ENCODE data around the gene KMT5B. TPM values are rescaled to one million over a fixed set of nuclear protein-coding genes. Genes with fewer than 3 reads are reported as not detected.
A peak's percentile ranks its signal among the peaks of the same experiment; 100 is the strongest.

Gene KMT5B
- total RNA-seq, 1 donor from 2014 or later: 52.2 TPM

GRCh38 chr11:68146010-68146540, 67.0 kb downstream of the KMT5B start:
- peak; percentile 96 for DNase-seq (ENCODE audit: low spot score)

DNA sequence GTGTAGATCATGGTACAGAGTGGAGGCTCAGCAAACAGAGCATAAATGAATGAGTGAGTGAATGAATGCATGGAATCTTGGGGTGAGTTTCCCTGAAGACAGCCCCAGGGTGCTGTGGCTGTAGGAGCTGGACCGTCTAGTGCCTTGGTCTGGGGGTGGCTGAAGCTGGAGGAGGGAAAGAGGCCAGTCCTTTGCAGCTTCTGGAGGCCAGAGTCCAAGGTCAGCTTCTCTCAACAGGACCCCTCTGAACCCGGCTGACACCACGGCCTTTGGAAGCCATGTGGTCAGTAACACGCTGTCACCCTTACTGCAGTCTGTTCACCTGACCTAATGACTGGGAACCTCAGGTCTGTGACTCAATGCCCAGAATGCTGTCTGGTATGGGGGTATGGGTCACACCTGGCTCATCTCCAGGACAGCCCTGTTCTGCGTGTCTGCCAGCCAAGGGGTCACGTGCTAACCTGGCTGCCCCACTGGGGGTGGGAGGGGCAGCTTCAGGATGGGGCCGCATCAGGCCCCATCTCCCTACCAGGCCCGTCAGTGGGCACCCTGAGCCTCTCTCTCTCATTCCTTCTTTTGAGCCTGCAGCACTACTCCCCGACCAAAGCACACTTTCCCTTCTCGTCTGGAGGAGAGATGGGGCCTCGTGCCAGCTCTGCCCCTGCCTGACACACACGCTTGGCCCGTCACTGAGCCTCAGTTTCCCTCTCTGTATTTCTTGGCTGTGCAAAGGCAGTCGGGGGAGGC, 67.8 kb downstream of the KMT5B start:
- no peak for DNase-seq (ENCODE audit: low spot score)

- DNase-seq (ENCODE audit: low spot score): no peak
These were observed 69.8 kb downstream of the KMT5B start for GRCh38 chr11:68143310-68143689.

- no peak for DNase-seq (ENCODE audit: low spot score)
These were observed 70.4 kb downstream of the KMT5B start for GRCh38 chr11:68142441-68143309.

DNA sequence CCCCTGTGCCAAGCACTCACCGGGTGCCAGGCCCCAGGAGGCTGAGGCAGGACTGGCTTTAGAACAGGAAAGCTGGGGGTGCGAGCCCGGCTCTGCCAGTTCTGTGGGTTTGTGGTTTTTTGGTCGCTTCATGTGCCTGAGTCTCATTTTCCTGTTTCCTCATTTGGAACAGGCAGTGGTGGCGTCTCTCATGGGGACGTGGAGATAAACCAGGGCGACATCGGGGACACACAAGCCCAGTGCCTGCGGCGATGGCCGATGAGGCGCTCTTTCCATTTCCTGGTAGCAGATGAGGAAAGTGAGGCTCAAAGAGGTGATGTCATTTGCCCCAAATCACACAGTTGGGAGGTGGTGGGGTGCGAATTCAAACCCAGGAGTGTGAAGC, 71.1 kb downstream of the KMT5B start:
- no peak for DNase-seq (ENCODE audit: low spot score)

DNA sequence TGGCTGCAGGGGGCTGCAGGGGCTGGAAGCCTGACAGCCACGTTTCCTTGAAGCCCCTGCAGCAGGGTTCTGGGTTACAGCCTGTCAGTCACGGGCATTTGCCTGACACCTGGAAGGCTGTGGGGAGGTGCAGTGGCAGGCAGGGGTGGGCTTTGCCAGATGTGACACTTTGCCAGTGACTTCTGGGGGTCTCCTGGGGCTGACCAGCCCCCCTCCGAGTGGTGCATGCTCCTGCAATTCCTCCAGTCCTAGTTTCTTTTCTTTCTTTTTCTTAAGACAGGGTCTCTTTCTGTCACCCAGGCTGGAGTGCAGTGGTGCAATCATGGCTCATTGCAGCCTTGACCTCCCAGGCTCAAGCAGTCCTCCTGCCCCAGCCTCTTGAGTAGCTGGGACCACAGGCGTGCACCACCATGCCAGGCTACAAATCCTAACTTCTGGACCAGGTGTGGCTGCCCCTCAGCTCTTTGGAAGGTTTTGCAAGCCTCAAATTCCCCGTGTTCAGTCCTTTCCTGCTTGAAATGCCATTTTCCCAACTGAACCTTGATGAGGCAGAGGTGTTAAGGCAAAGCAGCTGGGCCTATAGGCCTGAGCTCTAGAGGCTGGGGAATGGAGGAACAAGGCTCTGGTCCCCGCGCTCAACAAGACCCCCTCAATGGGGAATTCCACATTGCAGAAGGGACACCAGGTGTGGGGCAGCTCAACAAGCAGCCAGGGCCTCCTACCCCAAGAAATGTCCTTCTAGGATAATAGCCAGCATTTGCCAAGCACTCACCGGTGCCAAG, 71.7 kb downstream of the KMT5B start:
- DNase-seq (ENCODE audit: low spot score): no peak

GRCh38 chr11:68140496-68141245, 72.4 kb downstream of the KMT5B start:
- DNase-seq (ENCODE audit: low spot score): no peak

GRCh38 chr11:68138237-68138636, 74.9 kb downstream of the KMT5B start:
- no peak for DNase-seq (ENCODE audit: low spot score)

DNA sequence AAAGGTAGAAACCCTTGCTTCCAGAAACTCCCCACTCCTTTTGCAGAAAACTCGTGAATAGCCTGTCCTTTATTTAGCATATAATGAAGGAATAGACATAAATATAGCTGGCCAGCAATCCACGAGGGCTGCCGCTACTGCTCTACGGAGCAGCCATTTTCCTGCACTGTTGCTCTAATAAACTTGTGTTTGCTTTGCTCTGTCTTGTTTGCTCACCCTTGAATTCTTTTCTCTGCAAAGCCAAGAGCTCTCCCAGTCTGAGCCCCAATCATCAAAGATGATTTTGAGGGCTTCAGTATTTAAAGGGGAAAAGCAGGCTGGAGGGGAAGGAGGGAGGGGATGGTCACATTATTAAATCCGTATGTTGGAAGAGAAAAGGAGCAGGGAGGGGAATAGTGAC, 75.3 kb downstream of the KMT5B start:
- DNase-seq (ENCODE audit: low spot score): no peak

- DNase-seq (ENCODE audit: low spot score): no peak
These were observed 76.2 kb downstream of the KMT5B start for GRCh38 chr11:68136866-68137265.

GRCh38 chr11:68135161-68135560, 77.9 kb downstream of the KMT5B start:
- no peak for DNase-seq (ENCODE audit: low spot score)

GRCh38 chr11:68133761-68134160, 79.3 kb downstream of the KMT5B start:
- no peak for DNase-seq (ENCODE audit: low spot score)

- DNase-seq (ENCODE audit: low spot score): no peak
These were observed 83.0 kb downstream of the KMT5B start for GRCh38 chr11:68130121-68130520.

- DNase-seq (ENCODE audit: low spot score): peak; percentile 85
These were observed 84.3 kb downstream of the KMT5B start for GRCh38 chr11:68128682-68129327.

DNA sequence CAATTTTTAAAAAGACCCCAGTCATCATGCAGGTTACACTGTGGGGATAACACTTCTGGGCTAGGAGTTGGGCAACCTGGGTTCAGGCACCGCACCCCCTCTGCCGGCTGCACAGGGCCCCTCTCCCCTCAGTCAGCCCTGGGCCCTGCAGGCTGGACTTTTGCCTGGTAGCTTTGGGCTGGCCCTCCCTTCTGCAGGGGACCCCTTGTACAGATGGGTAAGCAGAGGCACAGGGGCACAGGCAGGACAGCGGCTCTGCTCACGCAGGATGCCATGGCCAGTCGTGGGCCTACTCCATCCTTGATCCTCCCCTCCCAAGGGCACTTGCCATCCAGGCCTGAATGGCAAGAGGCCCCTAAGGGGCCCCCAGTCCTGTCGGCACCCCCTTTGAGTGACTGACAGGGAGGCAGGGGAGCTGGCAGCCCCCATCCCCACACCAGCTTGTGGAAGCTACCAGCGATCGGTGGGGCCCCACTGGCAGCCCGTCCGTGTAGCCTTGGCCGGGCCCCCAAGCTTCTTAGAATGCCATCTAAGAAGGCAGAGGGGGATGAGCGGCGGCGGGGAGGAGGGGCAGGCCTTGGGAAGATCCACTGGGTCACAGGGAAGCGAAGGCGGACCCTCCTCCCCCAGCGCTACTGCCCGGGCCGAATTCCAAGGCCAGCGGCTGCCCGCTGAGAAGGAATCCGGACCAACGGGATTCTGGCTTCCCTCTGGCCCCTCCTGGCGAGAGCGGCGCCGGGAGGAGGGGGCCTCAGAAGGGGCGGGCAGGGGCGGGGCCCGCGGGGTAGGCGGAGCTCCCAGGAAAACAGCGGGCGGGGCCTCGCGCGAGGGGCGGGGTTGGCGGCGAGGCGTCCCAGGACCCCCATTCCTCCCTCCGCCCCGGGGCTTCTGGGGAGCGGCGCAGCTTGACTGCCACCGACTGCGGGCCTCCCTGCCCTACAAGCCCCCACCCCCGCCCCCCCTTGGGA, 85.1 kb downstream of the KMT5B start:
- peak; percentile 78 for DNase-seq (ENCODE audit: low spot score)

DNA sequence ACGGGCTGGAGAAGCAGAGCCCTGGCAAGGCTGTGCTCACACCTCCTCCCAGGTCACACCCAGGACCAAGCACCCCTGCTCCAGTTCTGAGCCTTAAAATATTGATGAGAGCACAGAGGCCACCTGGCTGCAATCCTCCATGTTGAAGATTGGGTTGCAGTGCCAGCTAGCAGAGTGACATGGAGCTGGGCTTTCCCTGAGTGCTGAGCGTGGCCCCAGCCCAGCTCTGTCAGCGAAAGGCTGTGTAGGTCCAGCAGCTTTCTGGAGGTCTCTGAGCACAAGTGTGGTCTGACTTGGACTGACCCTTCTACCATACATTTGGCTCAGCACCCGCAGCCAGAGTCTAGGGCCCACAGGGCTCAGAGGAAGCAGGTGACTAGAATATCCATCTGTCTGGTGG, 87.9 kb downstream of the KMT5B start:
- no peak for DNase-seq (ENCODE audit: low spot score)

- peak; percentile 47 for DNase-seq (ENCODE audit: low spot score)
These were observed 90.1 kb downstream of the KMT5B start for GRCh38 chr11:68122936-68123539.

DNA sequence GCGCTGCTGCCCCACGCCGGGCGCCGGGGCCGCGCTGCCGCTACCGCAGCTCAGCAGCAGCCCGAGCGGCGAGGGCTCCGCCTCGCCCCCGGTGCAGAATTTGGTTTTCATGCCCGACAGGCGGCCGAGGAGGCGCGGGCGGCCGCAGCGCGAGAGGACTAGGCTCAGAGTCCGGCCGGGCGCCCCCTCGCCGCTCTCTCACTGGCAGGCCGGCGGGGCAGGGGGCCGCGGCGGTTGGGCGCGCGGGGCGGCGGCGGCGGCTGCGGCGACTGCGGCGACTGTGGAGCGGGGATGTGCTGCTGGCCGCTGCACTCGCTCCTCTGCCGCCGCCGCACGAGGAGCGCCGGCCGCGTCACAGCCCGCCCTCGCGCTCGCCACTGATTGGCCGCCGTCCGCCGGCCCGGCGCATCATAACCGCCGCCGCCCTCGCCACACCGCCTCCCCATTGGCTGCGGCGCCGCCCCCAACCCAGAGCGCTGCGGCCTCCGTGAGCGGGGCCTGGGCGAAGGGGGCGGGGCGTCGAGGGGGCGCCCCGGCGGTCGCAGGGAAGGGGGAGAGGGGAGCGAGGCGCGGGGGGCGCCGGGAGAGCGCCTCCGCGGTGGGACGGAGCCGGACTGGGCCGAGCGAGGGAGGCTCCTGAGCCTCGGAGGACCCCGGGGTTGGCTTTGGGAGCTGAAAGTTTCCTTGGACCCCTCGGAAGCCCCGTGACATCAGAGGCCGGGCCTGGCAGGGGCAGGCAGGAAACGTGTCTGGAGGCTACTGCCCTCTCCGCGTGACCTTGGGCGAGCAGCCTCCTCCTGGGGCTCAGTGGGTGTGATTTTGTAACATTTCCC, 91.8 kb downstream of the KMT5B start, which contains the start of gene CHKA:
CHKA (minus strand) TSS at position 322 of the 833 bp plus-strand sequence; CDS start at position 111, 211 bp downstream.
- peak; percentile 92 for DNase-seq (ENCODE audit: low spot score)
